ENCODE data around the gene SH2D1B. TPM values are rescaled to one million over a fixed set of nuclear protein-coding genes. Genes with fewer than 3 reads are reported as not detected.

The SH2D1B gene
- total and polyA plus RNA-seq, 2 donors (not counting 1 experiment from before 2014, with no cell fraction given), result 0.15 TPM

DNA sequence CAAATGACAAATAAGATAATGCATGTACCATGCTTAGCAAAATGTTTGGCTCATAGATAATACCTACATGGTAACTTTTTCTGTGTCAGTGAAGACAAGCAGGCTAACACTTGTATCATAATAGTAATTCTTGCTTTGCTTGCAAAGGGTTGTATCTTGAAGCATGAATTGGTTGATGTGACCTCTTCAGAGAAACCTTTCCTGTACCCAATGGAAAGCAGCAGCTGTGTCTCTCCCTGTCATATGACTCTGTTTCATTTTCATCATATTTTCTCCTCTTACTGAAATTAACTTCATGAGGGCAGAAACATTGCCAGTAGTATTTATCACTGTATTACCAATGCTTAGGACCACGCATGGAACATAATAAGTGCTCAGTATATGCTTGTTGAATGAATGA is 4.4 kb downstream of the SH2D1B start:
- peaks cover 0 to 7% (median 3%) of the 10 kb centered on the region in 4 experiments for H3K27me3 ChIP-seq (replicated peaks in 1 of 4; ENCODE audit: control extremely low read depth in 1 of 4, control insufficient read depth in 3 of 4, insufficient read depth in 4 of 4, low read length in 3 of 4)
- H3K79me2 ChIP-seq (ENCODE audit: control insufficient read depth, insufficient read depth, low read length), result no peaks in the 10 kb centered on the region
- TF ChIP-seq, protein P1, sequence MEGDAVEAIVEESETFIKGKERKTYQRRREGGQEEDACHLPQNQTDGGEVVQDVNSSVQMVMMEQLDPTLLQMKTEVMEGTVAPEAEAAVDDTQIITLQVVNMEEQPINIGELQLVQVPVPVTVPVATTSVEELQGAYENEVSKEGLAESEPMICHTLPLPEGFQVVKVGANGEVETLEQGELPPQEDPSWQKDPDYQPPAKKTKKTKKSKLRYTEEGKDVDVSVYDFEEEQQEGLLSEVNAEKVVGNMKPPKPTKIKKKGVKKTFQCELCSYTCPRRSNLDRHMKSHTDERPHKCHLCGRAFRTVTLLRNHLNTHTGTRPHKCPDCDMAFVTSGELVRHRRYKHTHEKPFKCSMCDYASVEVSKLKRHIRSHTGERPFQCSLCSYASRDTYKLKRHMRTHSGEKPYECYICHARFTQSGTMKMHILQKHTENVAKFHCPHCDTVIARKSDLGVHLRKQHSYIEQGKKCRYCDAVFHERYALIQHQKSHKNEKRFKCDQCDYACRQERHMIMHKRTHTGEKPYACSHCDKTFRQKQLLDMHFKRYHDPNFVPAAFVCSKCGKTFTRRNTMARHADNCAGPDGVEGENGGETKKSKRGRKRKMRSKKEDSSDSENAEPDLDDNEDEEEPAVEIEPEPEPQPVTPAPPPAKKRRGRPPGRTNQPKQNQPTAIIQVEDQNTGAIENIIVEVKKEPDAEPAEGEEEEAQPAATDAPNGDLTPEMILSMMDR (IDR thresholded peaks at IDR 0.05), result no peak
- no peak for TF ChIP-seq EZH2 (IDR thresholded peaks at IDR 0.05; ENCODE audit: borderline replicate concordance, insufficient read depth, low read depth, low read length, poor library complexity, severe bottlenecking)
- H3K4me3 ChIP-seq (ENCODE audit: control extremely low read depth in 1 of 5, extremely low read depth in 1 of 5, insufficient read depth in 1 of 5, low read depth in 2 of 5, low read length in 4 of 5), result no peak overlapping the region
- no peak overlapping the region for H3K4me2 ChIP-seq (replicated peaks; ENCODE audit: low read depth, low read length, poor library complexity, severe bottlenecking)
- Mint-ChIP-seq H3K27ac (no peak overlapping the region), H3K27me3 (peaks cover 37% of the 10 kb centered on the region), H3K4me1 (no peaks in the 10 kb centered on the region), H3K9me3 (ENCODE audit: insufficient read depth) (no peaks in the 10 kb centered on the region), H3K4me3 (no peak overlapping the region)
- H4K20me1 ChIP-seq (ENCODE audit: control insufficient read depth, insufficient read depth, low read length, poor library complexity, severe bottlenecking), result no peaks in the 10 kb centered on the region
- DNase-seq (no peak), ATAC-seq (ENCODE audit: low read depth) (no peak)
- H3K9ac ChIP-seq (ENCODE audit: low read length), result no peak overlapping the region
- H3K27ac ChIP-seq (ENCODE audit: low read length in 2 of 2), result no peak overlapping the region
- CTCF ChIA-PET, result no interaction called here
- POLR2A ChIA-PET, result no interaction called here
- H3K36me3 ChIP-seq (replicated peaks in 1 of 2; ENCODE audit: control extremely low read depth in 1 of 2, control insufficient read depth in 1 of 2, extremely low read depth in 1 of 2, insufficient read depth in 2 of 2, low read length in 1 of 2), result no peaks in the 10 kb centered on the region
- H2AFZ ChIP-seq (ENCODE audit: insufficient read depth, low read depth, low read length, poor library complexity, severe bottlenecking), result no peak overlapping the region
- intact Hi-C loops (cut with micrococcal nuclease), result no loop called here
- WGBS (ENCODE audit: insufficient coverage), result no CpG with 5 or more reads among the region's 1 CpG
- H3K4me1 ChIP-seq (ENCODE audit: control insufficient read depth in 2 of 2, insufficient read depth in 2 of 2, low read length in 2 of 2), result no peaks in the 10 kb centered on the region
- no peaks in the 10 kb centered on the region for H3K9me3 ChIP-seq (ENCODE audit: control extremely low read depth in 1 of 3, control insufficient read depth in 2 of 3, insufficient read depth in 1 of 3, low read length in 2 of 3)

DNA sequence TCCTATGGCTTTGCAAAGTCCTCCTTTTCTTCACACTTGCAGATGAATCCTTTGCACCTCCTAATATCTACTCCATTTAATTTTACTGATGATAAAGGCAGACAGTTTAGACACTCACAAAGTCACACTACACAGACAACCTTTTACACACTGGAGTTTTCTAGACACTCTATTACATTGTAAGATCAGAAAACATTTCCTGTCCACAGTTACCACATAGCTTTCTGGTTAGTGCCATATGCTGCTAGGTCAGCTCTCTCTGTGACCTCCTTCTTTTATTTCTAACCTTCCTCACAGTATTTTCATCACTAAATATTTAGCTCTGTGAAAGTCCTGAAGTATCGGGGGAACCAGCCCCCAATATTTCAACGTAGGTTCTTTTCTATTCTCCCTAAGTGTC is 5.1 kb downstream of the SH2D1B start:
- Histone ChIP-seq H2AFZ (ENCODE audit: insufficient read depth, low read depth, low read length, poor library complexity, severe bottlenecking) (no peak overlapping the region), H3K9me3 (ENCODE audit: control extremely low read depth in 1 of 3, control insufficient read depth in 2 of 3, insufficient read depth in 1 of 3, low read length in 2 of 3) (no peaks in the 10 kb centered on the region), H3K27ac (ENCODE audit: low read length in 2 of 2) (no peak overlapping the region), H3K4me3 (ENCODE audit: control extremely low read depth in 1 of 5, extremely low read depth in 1 of 5, insufficient read depth in 1 of 5, low read depth in 2 of 5, low read length in 4 of 5) (no peak overlapping the region), H3K36me3 (replicated peaks in 1 of 2; ENCODE audit: control extremely low read depth in 1 of 2, control insufficient read depth in 1 of 2, extremely low read depth in 1 of 2, insufficient read depth in 2 of 2, low read length in 1 of 2) (no peaks in the 10 kb centered on the region), H3K4me1 (ENCODE audit: control insufficient read depth in 2 of 2, insufficient read depth in 2 of 2, low read length in 2 of 2) (no peaks in the 10 kb centered on the region), H4K20me1 (ENCODE audit: control insufficient read depth, insufficient read depth, low read length, poor library complexity, severe bottlenecking) (no peaks in the 10 kb centered on the region), H3K27me3 (replicated peaks in 1 of 4; ENCODE audit: control extremely low read depth in 1 of 4, control insufficient read depth in 3 of 4, insufficient read depth in 4 of 4, low read length in 3 of 4) (peaks cover 0 to 2% (median under 1%) of the 10 kb centered on the region in 4 experiments), H3K79me2 (ENCODE audit: control insufficient read depth, insufficient read depth, low read length) (no peaks in the 10 kb centered on the region), H3K9ac (ENCODE audit: low read length) (no peak overlapping the region), H3K4me2 (replicated peaks; ENCODE audit: low read depth, low read length, poor library complexity, severe bottlenecking) (no peak overlapping the region)
- ChIA-PET POLR2A (no interaction called here), CTCF (no interaction called here)
- ATAC-seq (ENCODE audit: low read depth) (no peak), DNase-seq (no peak)
- H3K4me3 Mint-ChIP-seq, result no peak overlapping the region
- intact Hi-C loops (cut with micrococcal nuclease), result no loop called here
- H3K4me1 Mint-ChIP-seq, result no peaks in the 10 kb centered on the region
- H3K27me3 Mint-ChIP-seq, result peaks cover 35% of the 10 kb centered on the region
- no peaks in the 10 kb centered on the region for H3K9me3 Mint-ChIP-seq (ENCODE audit: insufficient read depth)
- TF ChIP-seq, protein P1 (IDR thresholded peaks at IDR 0.05), result no peak
- TF ChIP-seq EZH2 (IDR thresholded peaks at IDR 0.05; ENCODE audit: borderline replicate concordance, insufficient read depth, low read depth, low read length, poor library complexity, severe bottlenecking), result no peak
- no CpG with 5 or more reads among the region's 2 CpGs for WGBS (ENCODE audit: insufficient coverage)
- H3K27ac Mint-ChIP-seq, result no peak overlapping the region

Measured in B cell (primary cell).